Endothelial cell of umbilical vein (primary cell): ENCODE measurements around the gene MATN1. TPM values are rescaled to one million over a fixed set of nuclear protein-coding genes. Genes with fewer than 3 reads are reported as not detected.

Source experiments
- BruUV-seq: library from RNA; stranded (reverse); fragments of 400-500 nt; replicated peaks from 2 replicates; lab custom pipeline; 2021; lab: Mats Ljungman, UMichigan
- CTCF ChIA-PET: fragments of 300-600, 350-600 bp; sonication (Branson Sonifier 250); formaldehyde crosslinking; loops from one replicate; lab custom pipeline; 2021; ENCODE audit warnings: antibody characterized with exemption, inconsistent platforms; lab: Charles Lee
- POLR2A ChIA-PET: fragments of 300-600, 350-600 bp; sonication (Branson Sonifier 250); formaldehyde crosslinking; loops from one replicate; lab custom pipeline; 2021; ENCODE audit warnings: antibody characterized with exemption, inconsistent platforms; lab: Charles Lee
- DNase-seq: peaks from one replicate; pipeline ENCODE4 v3.0.0-alpha.2; 2011; ENCODE audit warnings: low read depth, low spot score
- FAIRE-seq: peaks from 2 replicates; lab custom pipeline; 2011; peaks lifted over from hg19 to GRCh38; lab: Jason Lieb, UNC
- H2AFZ ChIP-seq: 2 replicates; pipeline ENCODE4 v1.6.0; 2012; ENCODE audit warnings: low read depth, low read length, control low read depth, inconsistent platforms
- H3K27ac ChIP-seq: 2 replicates; pipeline ENCODE4 v1.5.1; 2011; ENCODE audit warnings: low read depth, mild to moderate bottlenecking, control low read depth, low read length, moderate library complexity; ENCODE audit not compliant: insufficient read depth
- H3K27me3 ChIP-seq, 2 experiments: 2 replicates each; pipeline versions ENCODE4 v1.6.0 to v1.6.1; 2011; ENCODE audit warnings: low read length in 2 of 2, mixed read lengths in 1 of 2; ENCODE audit not compliant: control insufficient read depth in 2 of 2, insufficient read depth in 2 of 2
- H3K36me3 ChIP-seq, 2 experiments: 2 replicates in 1 of 2; 3 replicates in 1 of 2; pipeline ENCODE4 v1.5.1; 2011; ENCODE audit warnings: low read length in 2 of 2, mild to moderate bottlenecking in 1 of 2, moderate library complexity in 1 of 2; ENCODE audit not compliant: control insufficient read depth in 2 of 2, insufficient read depth in 2 of 2; ENCODE audit errors: extremely low read depth in 1 of 2
- H3K4me1 ChIP-seq: 3 replicates; pipeline ENCODE4 v1.5.1; 2011; ENCODE audit warnings: mild to moderate bottlenecking, low read length; ENCODE audit not compliant: control insufficient read depth, insufficient read depth; ENCODE audit errors: extremely low read depth
- H3K4me2 ChIP-seq: 2 replicates; pipeline ENCODE4 v1.6.1; 2011; ENCODE audit warnings: low read length, control low read depth, mixed read lengths; ENCODE audit not compliant: insufficient read depth
- H3K4me3 ChIP-seq, 3 experiments: fragments of 200-600 bp in 1 of 3; sonication (generic), shearing (Covaris generic) in 1 of 3; replicated peaks in 1 of 3; 2 replicates each; pipeline ENCODE4 v1.5.1; 2011 to 2016; ENCODE audit warnings: control low read depth in 3 of 3, low read length in 3 of 3, mild to moderate bottlenecking in 2 of 3, inconsistent platforms in 1 of 3, low read depth in 1 of 3, moderate library complexity in 1 of 3; ENCODE audit not compliant: insufficient read depth in 1 of 3
- H3K79me2 ChIP-seq: 2 replicates; pipeline ENCODE4 v1.6.0; 2012; ENCODE audit warnings: low read length, inconsistent platforms; ENCODE audit not compliant: control insufficient read depth, insufficient read depth
- H3K9ac ChIP-seq: replicated peaks from 2 replicates; pipeline ENCODE3; 2011; ENCODE audit warnings: low read length, control low read depth; ENCODE audit not compliant: insufficient read depth; ENCODE audit errors: extremely low read depth
- H3K9me1 ChIP-seq: replicated peaks from 3 replicates; pipeline ENCODE4 v1.6.0; 2011; ENCODE audit warnings: mild to moderate bottlenecking, low read length; ENCODE audit not compliant: control insufficient read depth, insufficient read depth; ENCODE audit errors: extremely low read depth
- H3K9me3 ChIP-seq: replicated peaks from 2 replicates; pipeline ENCODE4 v1.5.1; 2012; ENCODE audit warnings: low read length, inconsistent platforms; ENCODE audit not compliant: control insufficient read depth, insufficient read depth
- H4K20me1 ChIP-seq: replicated peaks from 2 replicates; pipeline ENCODE3; 2011; ENCODE audit warnings: mild to moderate bottlenecking, low read length; ENCODE audit not compliant: control insufficient read depth, insufficient read depth; ENCODE audit errors: extremely low read depth
- CTCF ChIP-seq, 2 donors: IDR thresholded peaks; 1 replicate in 1 of 2; 2 replicates in 1 of 2; pipeline ENCODE4 v1.5.1; 2011; ENCODE audit warnings: low read length in 2 of 2, mild to moderate bottlenecking in 2 of 2, moderate library complexity in 2 of 2, control low read depth in 1 of 2, inconsistent platforms in 1 of 2, low read depth in 1 of 2; ENCODE audit not compliant: insufficient read depth in 1 of 2; ENCODE audit errors: extremely low read depth in 1 of 2
- EZH2 ChIP-seq: IDR thresholded peaks from 2 replicates; pipeline ENCODE4 v1.6.1; 2012; ENCODE audit warnings: borderline replicate concordance, low read depth, mild to moderate bottlenecking, moderate library complexity, low read length, inconsistent platforms; ENCODE audit not compliant: severe bottlenecking
- FOS ChIP-seq: IDR thresholded peaks from 2 replicates; pipeline ENCODE4 v1.6.1; 2011; ENCODE audit warnings: mild to moderate bottlenecking, low read length, moderate library complexity, borderline replicate concordance; ENCODE audit not compliant: insufficient read depth
- GATA2 ChIP-seq: IDR thresholded peaks from 2 replicates; pipeline ENCODE4 v1.7.0; 2011; ENCODE audit warnings: low read depth, mild to moderate bottlenecking, moderate library complexity, mixed read lengths, low read length; ENCODE audit not compliant: insufficient read length, insufficient read depth
- JUN ChIP-seq: IDR thresholded peaks from 2 replicates; pipeline ENCODE4 v1.6.1; 2011; ENCODE audit warnings: borderline replicate concordance, low read depth; ENCODE audit not compliant: insufficient read length, insufficient read depth
- MAX ChIP-seq: IDR thresholded peaks from 2 replicates; pipeline ENCODE4 v1.6.1; 2011; ENCODE audit not compliant: insufficient read depth, insufficient read length
- MYC ChIP-seq: IDR thresholded peaks from one replicate; pipeline ENCODE4 v1.6.1; 2011; ENCODE audit warnings: mild to moderate bottlenecking, low read depth, low read length
- POLR2A ChIP-seq: IDR thresholded peaks from 2 replicates; pipeline ENCODE4 v1.6.1; 2012; ENCODE audit warnings: low read depth, mild to moderate bottlenecking, control low read depth, low read length
- POLR2AphosphoS5 ChIP-seq: IDR thresholded peaks from 2 replicates; pipeline ENCODE4 v1.6.1; 2012; ENCODE audit warnings: low read depth, mild to moderate bottlenecking, control low read depth, low read length, moderate library complexity; ENCODE audit not compliant: insufficient read depth
- dilution Hi-C: fragments of 300-500 bp; cut with MboI; formaldehyde crosslinking; loops from one replicate; pipeline ENCODE4 v1.15.0; 2019; ENCODE audit warnings: low sequenced_read_pairs; ENCODE audit not compliant: extremely low pct_ligation_motif_present
- intact Hi-C: fragments of 100-400 bp; cut with micrococcal nuclease; formaldehyde crosslinking; loops from one replicate; pipeline ENCODE4 v1.10.0; 2022
- polyA plus RNA-seq, 4 experiments: library from polyadenylated mRNA; depleted of rRNA in 3 of 4; stranded (reverse) in 3 of 4; unstranded in 1 of 4; fragments of >200 nt; gene quantifications; 2 replicates each; pipeline versions ENCODE4 v1.2.1 to v1.2.3, GENCODE V29; 2011 to 2012; ENCODE audit warnings: missing spikeins in 1 of 4
- total RNA-seq: library from RNA; stranded (reverse); gene quantifications from 2 replicates; pipeline ENCODE4 v1.2.3, GENCODE V29; 2021

MATN1 gene
- total and polyA plus RNA-seq, 2 donors (not counting 3 experiments of a cell fraction or from before 2014, with no cell fraction given), result 0.29 to 0.36 TPM

- no peak overlapping the region for H2AFZ ChIP-seq
- BruUV-seq, result no TSS peak
- dilution Hi-C loops (no loop called here), intact Hi-C loops (no loop called here)
- POLR2A ChIA-PET, result no interaction called here
- no peak overlapping the region for H3K9ac ChIP-seq
- peaks cover 0 to 3% of the 10 kb centered on the region in 2 experiments for H3K27me3 ChIP-seq
- H3K79me2 ChIP-seq, result no peaks in the 10 kb centered on the region
- H3K4me2 ChIP-seq, result no peak overlapping the region
- no peaks in the 10 kb centered on the region for H3K9me3 ChIP-seq
- H3K27ac ChIP-seq, result no peak overlapping the region
- H3K9me1 ChIP-seq, result no peaks in the 10 kb centered on the region
- H3K36me3 ChIP-seq, result no peaks in the 10 kb centered on the region
- FAIRE-seq (no peak), DNase-seq (no peak)
- no peaks in the 10 kb centered on the region for H3K4me1 ChIP-seq
- CTCF ChIA-PET, result interaction anchor here (1.8 kb wide), 1 partner anchor 10 kb away, joined by 8 read pairs; no protein-coding TSS in a partner anchor
- H4K20me1 ChIP-seq, result no peaks in the 10 kb centered on the region
- TF ChIP-seq MAX (no peak), EZH2 (no peak), JUN (no peak), POLR2AphosphoS5 (no peak), MYC (no peak), FOS (no peak), GATA2 (no peak), POLR2A (no peak), CTCF (IDR thresholded peaks at IDR 0.05; ENCODE audit: extremely low read depth in 1 of 2, insufficient read depth in 1 of 2, low read depth in 1 of 2, low read length in 2 of 2) (no peak)
- no peak overlapping the region for H3K4me3 ChIP-seq
These were observed 25.6 kb downstream of the MATN1 start for GRCh38 chr1:30697571-30698376.
